H1 (cell line): Measurements from ENCODE around the gene TSPAN5. TPM values are rescaled to one million over a fixed set of nuclear protein-coding genes. Genes with fewer than 3 reads are reported as not detected.

Experiments
- CTCF ChIA-PET: fragments of 300-600 bp; sonication (Branson Sonifier 250); formaldehyde crosslinking; loops from one replicate; lab custom pipeline; 2021; ENCODE audit not compliant: partially characterized antibody; lab: Charles Lee
- POLR2A ChIA-PET: fragments of 300-600 bp; sonication (Branson Sonifier 250); formaldehyde crosslinking; loops from one replicate; lab custom pipeline; 2021; ENCODE audit warnings: inconsistent platforms; ENCODE audit not compliant: partially characterized antibody; lab: Charles Lee
- DNase-seq, 2 experiments: peaks; one replicate each; pipeline versions ENCODE4 v3.0.0 to v3.0.0-alpha.2; 2010 to 2022; ENCODE audit warnings: low spot score in 2 of 2, low read depth in 1 of 2, mixed read lengths in 1 of 2
- FAIRE-seq: peaks from 2 replicates; lab custom pipeline; 2011; peaks lifted over from hg19 to GRCh38; lab: Jason Lieb, UNC
- H2AFZ ChIP-seq: 2 replicates; pipeline ENCODE4 v1.8.1; 2012; ENCODE audit warnings: low read length, inconsistent platforms
- H2AK5ac ChIP-seq: 2 replicates; pipeline ENCODE4 v1.6.1; 2013; ENCODE audit warnings: low read depth, low read length
- H2BK120ac ChIP-seq: replicated peaks from 2 replicates; pipeline ENCODE3; 2013; ENCODE audit warnings: low read depth, low read length, inconsistent platforms
- H2BK12ac ChIP-seq: 2 replicates; pipeline ENCODE4 v1.6.1; 2013; ENCODE audit warnings: low read depth, low read length
- H2BK15ac ChIP-seq: 2 replicates; pipeline ENCODE4 v1.6.1; 2013; ENCODE audit warnings: low read length
- H2BK20ac ChIP-seq: 2 replicates; pipeline ENCODE4 v1.6.1; 2013; ENCODE audit warnings: low read length
- H2BK5ac ChIP-seq: 2 replicates; pipeline ENCODE4 v1.6.1; 2013; ENCODE audit warnings: low read depth, low read length
- H3K14ac ChIP-seq: 2 replicates; pipeline ENCODE4 v1.6.1; 2013; ENCODE audit warnings: inconsistent platforms; ENCODE audit not compliant: insufficient read length
- H3K18ac ChIP-seq: 2 replicates; pipeline ENCODE4 v1.6.1; 2013; ENCODE audit warnings: low read length; ENCODE audit errors: extremely low read depth
- H3K23ac ChIP-seq: 2 replicates; pipeline ENCODE4 v1.6.1; 2013; ENCODE audit warnings: inconsistent platforms; ENCODE audit not compliant: insufficient read length
- H3K23me2 ChIP-seq: 2 replicates; pipeline ENCODE4 v1.6.1; 2013; ENCODE audit warnings: low read depth, low read length
- H3K27ac ChIP-seq: 2 replicates; pipeline ENCODE4 v1.6.1; 2011; ENCODE audit warnings: low read depth, low read length, inconsistent platforms
- H3K27me3 ChIP-seq, 4 experiments: replicated peaks in 1 of 4; 1 replicate in 1 of 4; 2 replicates in 3 of 4; pipeline versions ENCODE4 v1.6.1 to v1.8.1; 2011 to 2013; ENCODE audit warnings: low read length in 3 of 4, mild to moderate bottlenecking in 3 of 4, inconsistent platforms in 2 of 4, mixed read lengths in 2 of 4, moderate library complexity in 1 of 4; ENCODE audit not compliant: control insufficient read depth in 3 of 4, insufficient read depth in 3 of 4; ENCODE audit errors: extremely low read depth in 1 of 4
- H3K36me3 ChIP-seq, 4 experiments: 2 replicates each; pipeline versions ENCODE4 v1.6.1 to v1.8.1; 2011 to 2013; ENCODE audit warnings: mild to moderate bottlenecking in 4 of 4, low read length in 3 of 4, moderate library complexity in 2 of 4, control low read depth in 1 of 4, inconsistent platforms in 1 of 4; ENCODE audit not compliant: insufficient read depth in 4 of 4, control insufficient read depth in 2 of 4
- H3K4ac ChIP-seq: replicated peaks from 2 replicates; pipeline ENCODE3; 2013; ENCODE audit warnings: low read length, low read depth, mixed read lengths, inconsistent platforms; ENCODE audit not compliant: insufficient read length
- H3K4me1 ChIP-seq, 4 experiments: replicated peaks in 1 of 4; 1 replicate in 1 of 4; 2 replicates in 3 of 4; pipeline versions ENCODE4 v1.6.1 to v1.8.1; 2011 to 2013; ENCODE audit warnings: low read length in 3 of 4, inconsistent platforms in 2 of 4, mixed read lengths in 1 of 4; ENCODE audit not compliant: insufficient read depth in 4 of 4, control insufficient read depth in 3 of 4
- H3K4me2 ChIP-seq, 2 experiments: 2 replicates each; pipeline versions ENCODE4 v1.6.1 to v1.8.1; 2011 to 2013; ENCODE audit warnings: low read depth in 2 of 2, low read length in 2 of 2, control low read depth in 1 of 2, inconsistent platforms in 1 of 2, mild to moderate bottlenecking in 1 of 2; ENCODE audit not compliant: insufficient read depth in 1 of 2
- H3K4me3 ChIP-seq, 4 experiments: fragments of 200-600, 300-600 bp in 1 of 4; sonication (generic), shearing (Covaris generic), sonication (Bioruptor Twin) in 1 of 4; 2 replicates each; pipeline versions ENCODE4 v1.5.1 to v1.8.1; 2011 to 2016; ENCODE audit warnings: low read length in 4 of 4, low read depth in 3 of 4, control low read depth in 2 of 4, inconsistent platforms in 2 of 4, mild to moderate bottlenecking in 2 of 4, mixed read lengths in 1 of 4, moderate library complexity in 1 of 4; ENCODE audit not compliant: insufficient read depth in 2 of 4; ENCODE audit errors: extremely low read depth in 1 of 4
- H3K56ac ChIP-seq: replicated peaks from 2 replicates; pipeline ENCODE3; 2013; ENCODE audit warnings: low read depth, mild to moderate bottlenecking, mixed read lengths, low read length, inconsistent platforms; ENCODE audit not compliant: insufficient read length
- H3K79me1 ChIP-seq: 2 replicates; pipeline ENCODE4 v1.6.1; 2013; ENCODE audit warnings: low read depth, low read length, control low read depth
- H3K79me2 ChIP-seq, 2 experiments: 2 replicates each; pipeline versions ENCODE4 v1.6.1 to v1.8.1; 2012 to 2013; ENCODE audit warnings: low read length in 2 of 2, mild to moderate bottlenecking in 2 of 2, inconsistent platforms in 1 of 2; ENCODE audit not compliant: insufficient read depth in 2 of 2, control insufficient read depth in 1 of 2
- H3K9ac ChIP-seq, 4 experiments: replicated peaks in 1 of 4; 1 replicate in 1 of 4; 2 replicates in 3 of 4; pipeline versions ENCODE4 v1.6.1 to v1.8.1; 2011 to 2013; ENCODE audit warnings: low read depth in 3 of 4, low read length in 3 of 4, control low read depth in 2 of 4, mild to moderate bottlenecking in 2 of 4, moderate library complexity in 2 of 4, inconsistent platforms in 1 of 4; ENCODE audit errors: extremely low read depth in 1 of 4
- H3K9me3 ChIP-seq, 2 experiments: 2 replicates each; pipeline versions ENCODE4 v1.6.1 to v1.8.1; 2012 to 2013; ENCODE audit warnings: mild to moderate bottlenecking in 2 of 2, moderate library complexity in 2 of 2, control low read depth in 1 of 2, inconsistent platforms in 1 of 2, low read depth in 1 of 2, low read length in 1 of 2, mixed read lengths in 1 of 2; ENCODE audit not compliant: insufficient read depth in 2 of 2
- H4K20me1 ChIP-seq, 2 experiments: replicated peaks in 1 of 2; 2 replicates each; pipeline versions ENCODE3 to v1.8.1; 2011 to 2013; ENCODE audit warnings: inconsistent platforms in 2 of 2, low read length in 2 of 2, mild to moderate bottlenecking in 1 of 2; ENCODE audit not compliant: insufficient read depth in 2 of 2, control insufficient read depth in 1 of 2
- H4K5ac ChIP-seq: 2 replicates; pipeline ENCODE4 v1.6.1; 2013; ENCODE audit warnings: low read length, low read depth, mixed read lengths, inconsistent platforms; ENCODE audit not compliant: insufficient read length
- H4K8ac ChIP-seq: 2 replicates; pipeline ENCODE4 v1.8.0; 2013; ENCODE audit warnings: mild to moderate bottlenecking, moderate library complexity, low read length, inconsistent platforms; ENCODE audit not compliant: insufficient read depth; ENCODE audit errors: extremely low read depth
- H4K91ac ChIP-seq: replicated peaks from 2 replicates; pipeline ENCODE3; 2013; ENCODE audit warnings: low read length, mixed read lengths, inconsistent platforms; ENCODE audit not compliant: insufficient read length
- CBX5 ChIP-seq: fragments of 300-800, 300-1000 bp; sonication (generic); IDR thresholded peaks from 2 replicates; pipeline ENCODE4 v1.7.1; 2016; ENCODE audit warnings: antibody characterized with exemption, low read length, low read depth
- GABPA ChIP-seq: IDR thresholded peaks from 2 replicates; pipeline ENCODE4 v1.6.1; 2011; ENCODE audit warnings: mild to moderate bottlenecking, low read length, moderate library complexity, borderline replicate concordance; ENCODE audit not compliant: insufficient read depth
- WGBS, 2 experiments: shearing (Covaris generic) in 1 of 2; methylation state at CpG; one replicate each; pipeline versions ENCODE4 v1.1.6 to v1.1.7; 2013 to 2015; ENCODE audit warnings: low lambda C conversion rate in 2 of 2, mixed read lengths in 2 of 2, inconsistent platforms in 1 of 2, low coverage in 1 of 2, missing lambda C conversion rate in 1 of 2; ENCODE audit not compliant: insufficient replicate concordance in 2 of 2, insufficient coverage in 1 of 2, insufficient read length in 1 of 2; ENCODE audit errors: extremely low coverage in 1 of 2, missing lambda C conversion rate in 1 of 2; 5-methylcytosine and 5-hydroxymethylcytosine counted together
- polyA plus RNA-seq, 7 experiments: library from polyadenylated mRNA; depleted of rRNA in 3 of 7; stranded (reverse) in 5 of 7; unstranded in 2 of 7; fragments of >200 nt in 5 of 7; fragments of 200-250 nt in 2 of 7; gene quantifications; 1 replicate in 5 of 7; 2 replicates in 1 of 7; 4 replicates in 1 of 7; pipeline versions ENCODE4 v1.2.1 to v1.2.3, GENCODE V29; 2011 to 2013; ENCODE audit warnings: missing spikeins in 2 of 7, mixed read lengths in 2 of 7
- total RNA-seq: library from RNA; stranded (reverse); fragmentation: NEBNext Ultra II Directional; extraction: Animal tissue kit (Norgen Biotek cat#: 25700); gene quantifications from 2 replicates; pipeline ENCODE4 v1.2.1, GENCODE V29; 2021
- TF ChIP-seq, protein P1 (sequence below): IDR thresholded peaks from 2 replicates; pipeline ENCODE4 v1.6.1; 2012; ENCODE audit warnings: inconsistent platforms

TSPAN5 gene
- total and polyA plus RNA-seq, 2 of the 8 experiments (the other 6 are each of a cell fraction or from before 2014, with no cell fraction given): 17.6 to 21.2 TPM

DNA sequence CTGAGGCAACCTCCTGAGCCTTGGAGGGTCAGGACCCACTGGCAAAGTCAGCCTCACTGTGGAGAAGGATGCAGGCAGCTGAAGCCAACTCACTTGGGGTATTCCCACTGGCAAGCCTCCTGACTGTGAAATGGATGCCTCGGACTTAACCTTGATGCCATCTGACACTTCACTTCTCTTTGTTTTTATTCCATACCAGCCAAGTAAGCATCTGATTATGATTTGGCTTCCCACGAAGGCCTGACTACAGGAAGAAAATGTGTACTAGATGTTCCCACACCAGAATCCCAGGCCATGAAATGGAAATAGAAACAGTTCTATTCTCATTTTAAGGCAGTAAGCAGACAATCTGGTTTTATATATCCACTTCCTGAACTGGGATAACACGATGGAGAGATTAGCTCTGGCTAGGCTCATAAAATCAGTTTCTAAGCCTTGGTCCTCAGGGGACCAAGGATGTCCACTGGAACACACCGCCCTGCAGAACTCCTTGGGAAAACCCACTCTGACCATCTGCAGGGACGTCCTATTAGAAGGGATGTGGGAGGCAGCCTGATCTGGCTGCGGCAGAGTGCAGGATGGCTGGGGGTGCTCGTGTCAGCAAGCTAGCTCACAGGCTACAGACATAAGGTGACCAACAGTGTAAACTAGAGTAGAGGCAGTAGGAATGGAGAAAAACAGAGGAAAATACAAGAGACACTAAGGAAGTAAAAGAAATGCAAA lies 89.3 kb downstream of the TSPAN5 start:
- Histone ChIP-seq H4K20me1 (peaks cover 0 to 2% of the 10 kb centered on the region in 2 experiments), H2BK15ac (no peak overlapping the region), H3K14ac (no peak overlapping the region), H4K8ac (no peak overlapping the region), H3K23me2 (no peaks in the 10 kb centered on the region), H3K36me3 (no peaks in the 10 kb centered on the region), H2BK20ac (no peak overlapping the region), H3K9ac (no peak overlapping the region), H3K18ac (no peak overlapping the region), H2BK5ac (no peak overlapping the region), H4K5ac (no peak overlapping the region), H3K27me3 (no peaks in the 10 kb centered on the region), H3K27ac (no peak overlapping the region), H3K56ac (no peak overlapping the region), H2AK5ac (no peak overlapping the region), H2BK12ac (no peak overlapping the region), H3K4me1 (peaks cover 6 to 19% (median 12%) of the 10 kb centered on the region in 4 experiments), H3K4me2 (no peak overlapping the region), H3K23ac (no peak overlapping the region), H4K91ac (no peak overlapping the region), H3K9me3 (no peaks in the 10 kb centered on the region), H3K4ac (no peak overlapping the region), H3K4me3 (no peak overlapping the region), H2BK120ac (no peak overlapping the region), H3K79me1 (peaks cover 8% of the 10 kb centered on the region; the same call in 1 of the 2 replicates), H2AFZ (no peak overlapping the region), H3K79me2 (peaks cover 0 to 7% of the 10 kb centered on the region in 2 experiments; a peak in 1 of 4 replicates)
- 88% methylated on average over 7 of the region's 7 CpGs; no CpG with 5 or more reads in 1 of the 2 experiments for WGBS, 2 experiments
- POLR2A ChIA-PET: no interaction called here
- FAIRE-seq (no peak), DNase-seq (no peak)
- CTCF ChIA-PET: interaction anchor here (0.8 to 2.0 kb wide), 3 partner anchors 8 to 17 kb away, joined by 3 to 6 read pairs (median 3); no protein-coding TSS in a partner anchor
- TF ChIP-seq, protein P1, sequence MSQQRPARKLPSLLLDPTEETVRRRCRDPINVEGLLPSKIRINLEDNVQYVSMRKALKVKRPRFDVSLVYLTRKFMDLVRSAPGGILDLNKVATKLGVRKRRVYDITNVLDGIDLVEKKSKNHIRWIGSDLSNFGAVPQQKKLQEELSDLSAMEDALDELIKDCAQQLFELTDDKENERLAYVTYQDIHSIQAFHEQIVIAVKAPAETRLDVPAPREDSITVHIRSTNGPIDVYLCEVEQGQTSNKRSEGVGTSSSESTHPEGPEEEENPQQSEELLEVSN: no peak
- TF ChIP-seq CBX5 (no peak), GABPA (no peak)
